H9 (cell line): Measurements from ENCODE around the gene GLYATL1. TPM values are rescaled to one million over a fixed set of nuclear protein-coding genes. Genes with fewer than 3 reads are reported as not detected.

Experiments used
- DNase-seq: peaks from one replicate; pipeline ENCODE4 v3.0.0-alpha.2; 2017
- H2AFZ ChIP-seq: one replicate; pipeline ENCODE4 v1.6.1; 2013; ENCODE audit warnings: mild to moderate bottlenecking, low read length, control low read depth, moderate library complexity
- H2AK5ac ChIP-seq: 2 replicates; pipeline ENCODE4 v1.6.1; 2013; ENCODE audit warnings: low read length, control low read depth, mixed read lengths; ENCODE audit not compliant: insufficient read length
- H2BK120ac ChIP-seq: one replicate; pipeline ENCODE4 v1.6.1; 2013; ENCODE audit warnings: low read depth, mild to moderate bottlenecking, low read length, control low read depth, inconsistent platforms; ENCODE audit not compliant: poor library complexity, severe bottlenecking
- H2BK12ac ChIP-seq: 2 replicates; pipeline ENCODE4 v1.6.1; 2013; ENCODE audit warnings: low read length, control low read depth, mixed read lengths, low read depth; ENCODE audit not compliant: insufficient read length
- H2BK15ac ChIP-seq: 2 replicates; pipeline ENCODE4 v1.6.1; 2013; ENCODE audit warnings: low read depth, low read length, control low read depth
- H2BK20ac ChIP-seq: one replicate; pipeline ENCODE4 v1.6.1; 2013; ENCODE audit warnings: low read depth, mild to moderate bottlenecking, low read length, control low read depth, inconsistent platforms; ENCODE audit not compliant: poor library complexity, severe bottlenecking
- H2BK5ac ChIP-seq: 2 replicates; pipeline ENCODE4 v1.6.1; 2013; ENCODE audit warnings: low read length, control low read depth, mixed read lengths; ENCODE audit not compliant: insufficient read length
- H3K14ac ChIP-seq: 2 replicates; pipeline ENCODE4 v1.6.1; 2013; ENCODE audit warnings: low read length, control low read depth; ENCODE audit not compliant: insufficient read depth
- H3K18ac ChIP-seq: 2 replicates; pipeline ENCODE4 v1.6.1; 2013; ENCODE audit warnings: low read depth, mild to moderate bottlenecking, mixed read lengths, low read length, control low read depth; ENCODE audit not compliant: insufficient read length
- H3K23ac ChIP-seq: 2 replicates; pipeline ENCODE4 v1.6.1; 2013; ENCODE audit warnings: low read length, control low read depth, mixed read lengths, low read depth; ENCODE audit not compliant: insufficient read length
- H3K23me2 ChIP-seq: 2 replicates; pipeline ENCODE4 v1.6.1; 2013; ENCODE audit warnings: low read depth, mild to moderate bottlenecking, mixed read lengths, low read length, control low read depth; ENCODE audit not compliant: insufficient read length, poor library complexity, severe bottlenecking
- H3K27ac ChIP-seq: 2 replicates; pipeline ENCODE4 v1.5.1; 2013; ENCODE audit warnings: low read length, control low read depth, mixed read lengths, low read depth; ENCODE audit not compliant: insufficient read length
- H3K27me3 ChIP-seq: 2 replicates; pipeline ENCODE4 v1.6.1; 2013; ENCODE audit warnings: low read length, control low read depth, inconsistent platforms; ENCODE audit not compliant: insufficient read depth
- H3K4ac ChIP-seq: 2 replicates; pipeline ENCODE4 v1.6.1; 2013; ENCODE audit warnings: low read depth, mild to moderate bottlenecking, control low read depth, inconsistent platforms, low read length, moderate library complexity
- H3K4me1 ChIP-seq: 2 replicates; pipeline ENCODE4 v1.6.1; 2013; ENCODE audit warnings: low read length, control low read depth, inconsistent platforms; ENCODE audit not compliant: insufficient read depth
- H3K4me2 ChIP-seq: 2 replicates; pipeline ENCODE4 v1.6.1; 2013; ENCODE audit warnings: low read length, control low read depth, mixed read lengths; ENCODE audit not compliant: insufficient read length, insufficient read depth
- H3K56ac ChIP-seq: 2 replicates; pipeline ENCODE4 v1.6.1; 2013; ENCODE audit warnings: low read depth, mild to moderate bottlenecking, mixed read lengths, low read length, control low read depth; ENCODE audit not compliant: insufficient read length
- H3K79me1 ChIP-seq: 2 replicates; pipeline ENCODE4 v1.6.1; 2013; ENCODE audit warnings: low read depth, mild to moderate bottlenecking, moderate library complexity, low read length, control low read depth, inconsistent platforms; ENCODE audit not compliant: insufficient read depth, poor library complexity, severe bottlenecking
- H3K79me2 ChIP-seq: 2 replicates; pipeline ENCODE4 v1.6.1; 2013; ENCODE audit warnings: low read length, control low read depth, inconsistent platforms; ENCODE audit not compliant: insufficient read depth
- H3K9ac ChIP-seq: 2 replicates; pipeline ENCODE4 v1.6.1; 2013; ENCODE audit warnings: low read length, control low read depth, mixed read lengths; ENCODE audit not compliant: insufficient read length; ENCODE audit errors: extremely low read depth
- H3K9me3 ChIP-seq: one replicate; pipeline ENCODE4 v1.6.1; 2013; ENCODE audit warnings: low read depth, low read length, inconsistent platforms; ENCODE audit not compliant: control insufficient read depth
- H3T11ph ChIP-seq: one replicate; pipeline ENCODE4 v1.6.1; 2013; ENCODE audit warnings: mild to moderate bottlenecking, low read length, control low read depth, inconsistent platforms
- H4K20me1 ChIP-seq: one replicate; pipeline ENCODE4 v1.6.1; 2013; ENCODE audit not compliant: control insufficient read depth, insufficient read length, insufficient read depth
- H4K5ac ChIP-seq: 2 replicates; pipeline ENCODE4 v1.6.1; 2013; ENCODE audit warnings: low read depth, mild to moderate bottlenecking, mixed read lengths, low read length, control low read depth; ENCODE audit not compliant: insufficient read length
- H4K8ac ChIP-seq: replicated peaks from 2 replicates; pipeline ENCODE4 v1.6.1; 2013; ENCODE audit warnings: low read length, control low read depth, mixed read lengths, low read depth; ENCODE audit not compliant: insufficient read length
- H4K91ac ChIP-seq: 2 replicates; pipeline ENCODE4 v1.6.1; 2013; ENCODE audit warnings: low read depth, mild to moderate bottlenecking, moderate library complexity, mixed read lengths, low read length, control low read depth; ENCODE audit not compliant: insufficient read length
- H3K27ac Mint-ChIP-seq, 3 experiments: 2 replicates in 2 of 3; 3 replicates in 1 of 3; pipeline ENCODE4 v1.8.0; 2020 to 2021; ENCODE audit warnings: mixed read lengths in 3 of 3, mild to moderate bottlenecking in 1 of 3, moderate library complexity in 1 of 3
- H3K27me3 Mint-ChIP-seq: 2 replicates; pipeline ENCODE4 v1.8.0; 2021; ENCODE audit warnings: low read depth, mild to moderate bottlenecking, moderate library complexity, mixed read lengths
- H3K36me3 Mint-ChIP-seq, 3 experiments: 2 replicates in 2 of 3; 3 replicates in 1 of 3; pipeline ENCODE4 v1.8.0; 2020 to 2021; ENCODE audit warnings: low read depth in 3 of 3, mixed read lengths in 3 of 3; ENCODE audit not compliant: insufficient read depth in 1 of 3
- H3K4me1 Mint-ChIP-seq, 2 experiments: 2 replicates each; pipeline ENCODE4 v1.8.0; 2020; ENCODE audit warnings: mixed read lengths in 2 of 2
- H3K4me3 Mint-ChIP-seq, 2 experiments: 2 replicates in 1 of 2; 3 replicates in 1 of 2; pipeline ENCODE4 v1.8.0; 2020 to 2021; ENCODE audit warnings: mild to moderate bottlenecking in 2 of 2, mixed read lengths in 2 of 2, moderate library complexity in 1 of 2
- H3K9me3 Mint-ChIP-seq, 2 experiments: 2 replicates in 1 of 2; 3 replicates in 1 of 2; pipeline ENCODE4 v1.8.0; 2020; ENCODE audit warnings: mild to moderate bottlenecking in 2 of 2, mixed read lengths in 2 of 2, moderate library complexity in 1 of 2
- total RNA-seq: library from RNA; stranded (reverse); gene quantifications from 2 replicates; pipeline ENCODE4 v1.2.1, GENCODE V29; 2021
- TF ChIP-seq, protein P1 (sequence below): fragments of 200-600 bp; sonication (generic); conservative IDR thresholded peaks from 3 replicates; pipeline ENCODE4 v1.8.0; 2021; ENCODE audit warnings: antibody characterized with exemption, mild to moderate bottlenecking

The GLYATL1 gene
- total RNA-seq, 1 experiment from 2014 or later, result 2.8 TPM

DNA sequence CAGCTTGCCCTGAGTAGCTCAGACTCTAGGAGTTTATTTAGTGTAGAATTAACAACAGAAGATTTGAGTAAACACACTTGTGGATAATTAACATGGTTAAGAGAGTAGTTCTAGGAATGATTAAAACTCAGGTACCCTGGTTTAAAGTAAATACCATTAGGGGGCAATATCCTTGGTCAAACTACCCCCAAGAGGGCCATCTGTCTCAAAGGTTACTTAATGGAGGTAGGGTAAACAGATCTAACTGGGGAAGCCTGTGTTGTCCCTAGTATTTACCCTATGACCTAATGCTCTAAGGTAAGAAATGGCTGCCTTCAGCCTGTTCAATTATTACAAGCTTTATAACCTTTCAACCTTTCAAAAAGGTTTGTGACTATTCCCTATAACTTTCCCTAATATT is 10.6 kb upstream of the GLYATL1 start:
- Histone ChIP-seq H3K4me1 (peaks cover 2% of the 10 kb centered on the region; the same call in 1 of the 2 replicates), H2BK20ac (no peak overlapping the region), H2AK5ac (no peak overlapping the region), H3K23ac (no peak overlapping the region), H2BK12ac (no peak overlapping the region), H3K9me3 (no peaks in the 10 kb centered on the region), H4K91ac (no peak overlapping the region), H3K4ac (no peak overlapping the region), H3K27ac (no peak overlapping the region), H3K18ac (no peak overlapping the region), H3K79me2 (no peaks in the 10 kb centered on the region), H3K9ac (peak overlapping the region; percentile 38), H2BK120ac (no peak overlapping the region), H4K20me1 (no peaks in the 10 kb centered on the region), H3T11ph (no peak overlapping the region), H2AFZ (no peak overlapping the region), H2BK5ac (no peak overlapping the region), H4K8ac (no peak overlapping the region), H4K5ac (no peak overlapping the region), H3K23me2 (no peaks in the 10 kb centered on the region), H3K4me2 (peak overlapping the region; percentile 59), H3K14ac (no peak overlapping the region; the same call in 1 of the 2 replicates), H2BK15ac (no peak overlapping the region), H3K56ac (no peak overlapping the region), H3K79me1 (no peaks in the 10 kb centered on the region), H3K27me3 (no peaks in the 10 kb centered on the region)
- DNase-seq, result no peak
- TF ChIP-seq, protein P1, sequence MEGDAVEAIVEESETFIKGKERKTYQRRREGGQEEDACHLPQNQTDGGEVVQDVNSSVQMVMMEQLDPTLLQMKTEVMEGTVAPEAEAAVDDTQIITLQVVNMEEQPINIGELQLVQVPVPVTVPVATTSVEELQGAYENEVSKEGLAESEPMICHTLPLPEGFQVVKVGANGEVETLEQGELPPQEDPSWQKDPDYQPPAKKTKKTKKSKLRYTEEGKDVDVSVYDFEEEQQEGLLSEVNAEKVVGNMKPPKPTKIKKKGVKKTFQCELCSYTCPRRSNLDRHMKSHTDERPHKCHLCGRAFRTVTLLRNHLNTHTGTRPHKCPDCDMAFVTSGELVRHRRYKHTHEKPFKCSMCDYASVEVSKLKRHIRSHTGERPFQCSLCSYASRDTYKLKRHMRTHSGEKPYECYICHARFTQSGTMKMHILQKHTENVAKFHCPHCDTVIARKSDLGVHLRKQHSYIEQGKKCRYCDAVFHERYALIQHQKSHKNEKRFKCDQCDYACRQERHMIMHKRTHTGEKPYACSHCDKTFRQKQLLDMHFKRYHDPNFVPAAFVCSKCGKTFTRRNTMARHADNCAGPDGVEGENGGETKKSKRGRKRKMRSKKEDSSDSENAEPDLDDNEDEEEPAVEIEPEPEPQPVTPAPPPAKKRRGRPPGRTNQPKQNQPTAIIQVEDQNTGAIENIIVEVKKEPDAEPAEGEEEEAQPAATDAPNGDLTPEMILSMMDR, result no peak
- Mint-ChIP-seq H3K27me3 (no peaks in the 10 kb centered on the region), H3K4me1 (peaks cover 42% of the 10 kb centered on the region in 2 experiments), H3K36me3 (no peaks in the 10 kb centered on the region), H3K27ac (peak overlapping the region; percentile 50 to 82 (median 50); a peak in 4 of 7 replicates), H3K9me3 (no peaks in the 10 kb centered on the region), H3K4me3 (peak overlapping the region; percentile 76 to 83; a peak in 4 of 5 replicates)
